ENCODE results near the gene IL21R. TPM values are rescaled to one million over a fixed set of nuclear protein-coding genes. Genes with fewer than 3 reads are reported as not detected.
"Not testable (repeated sequence)": the region's sequence is repeated elsewhere in the genome, so short reads cannot be mapped to it uniquely, and the experiment has no call there.

The IL21R gene
- total and polyA plus RNA-seq, 5 experiments from 2014 or later = 26.5 to 47.1 (median 29.4) TPM

DNA sequence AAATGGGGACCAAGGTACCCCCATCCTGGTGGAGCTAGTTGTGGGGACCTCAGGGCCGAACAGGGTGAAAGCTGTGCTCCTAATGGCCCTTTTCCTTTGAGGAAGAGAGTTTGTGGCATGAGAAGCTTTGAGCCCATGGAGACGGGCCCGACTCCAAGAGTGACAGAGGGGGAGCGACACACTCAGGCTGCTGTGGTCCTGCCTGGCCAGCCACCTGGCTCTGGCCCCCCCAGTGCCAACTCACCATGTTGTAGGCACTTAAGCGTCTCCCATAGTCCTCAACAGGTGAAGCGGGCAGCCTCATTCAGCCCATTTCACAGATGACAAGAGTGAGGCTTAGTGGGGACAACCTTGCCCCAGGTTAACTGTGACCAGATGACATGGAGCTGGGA lies 1.6 kb downstream of the IL21R start:
- Mint-ChIP-seq H3K4me3 (peak overlapping the region; percentile 97 to 99 (median 98)), H3K27ac (peak overlapping the region; percentile 92 to 100 (median 99)), H3K36me3 (peaks cover 5 to 9% (median 5%) of the 10 kb centered on the region in 3 donors), H3K9me3 (no peaks in the 10 kb centered on the region), H3K27me3 (no peaks in the 10 kb centered on the region), H3K4me1 (peaks cover 41 to 97% (median 89%) of the 10 kb centered on the region in 4 donors)
- POLR2A ChIA-PET = interaction anchor here (0.5 to 9.3 kb wide), 11 partner anchors 14 to 230 kb away, joined by 4 to 167 read pairs (median 23); no protein-coding TSS in a partner anchor
- DNase-seq = no peak
- no peak for ATAC-seq

DNA sequence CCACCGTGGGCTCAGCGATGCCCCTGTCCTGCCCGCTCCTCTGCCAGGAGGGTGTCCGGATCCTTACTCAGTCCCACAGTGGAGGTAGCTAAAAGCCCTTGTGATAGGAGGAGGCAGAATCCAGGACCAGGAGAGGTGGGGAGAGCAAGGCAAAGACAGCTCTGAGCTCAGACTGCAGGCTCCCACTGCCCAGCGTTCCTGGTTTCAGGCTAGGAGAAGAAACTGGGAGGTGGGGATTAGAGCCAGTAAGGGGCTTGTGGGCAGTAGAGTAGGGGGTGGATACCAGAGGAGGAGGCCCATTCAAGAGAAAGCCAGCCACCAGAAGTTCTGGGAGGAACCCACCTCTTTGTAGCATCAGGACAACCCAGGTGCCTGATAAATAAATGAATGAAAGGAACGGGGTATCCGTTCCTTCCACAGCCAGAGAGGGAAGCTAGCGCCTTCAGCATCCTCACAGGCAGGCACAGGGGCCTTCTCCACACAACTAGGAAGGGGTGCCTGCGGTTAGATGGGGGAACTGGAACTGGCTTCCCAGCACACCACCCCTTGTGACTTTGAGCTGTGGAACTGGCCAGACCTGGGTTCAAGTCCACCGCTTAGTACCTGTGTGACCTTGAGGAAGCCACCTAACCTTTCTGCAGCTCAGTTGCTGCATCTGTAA lies 2.3 kb downstream of the IL21R start:
- DNase-seq = peak in 1 of 10 donors; percentile 10
- no peaks in the 10 kb centered on the region for H3K9me3 Mint-ChIP-seq
- H3K27me3 Mint-ChIP-seq = no peaks in the 10 kb centered on the region
- POLR2A ChIA-PET = interaction anchor here (0.5 to 9.3 kb wide), 11 partner anchors 14 to 231 kb away, joined by 3 to 167 read pairs (median 23); no protein-coding TSS in a partner anchor
- peak overlapping the region; percentile 97 to 99 (median 98) for H3K4me3 Mint-ChIP-seq
- peak overlapping the region; percentile 92 to 100 (median 99) for H3K27ac Mint-ChIP-seq
- H3K36me3 Mint-ChIP-seq = peaks cover 6 to 9% (median 8%) of the 10 kb centered on the region in 3 donors
- peaks cover 42 to 96% (median 90%) of the 10 kb centered on the region in 4 donors for H3K4me1 Mint-ChIP-seq
- no peak for ATAC-seq

DNA sequence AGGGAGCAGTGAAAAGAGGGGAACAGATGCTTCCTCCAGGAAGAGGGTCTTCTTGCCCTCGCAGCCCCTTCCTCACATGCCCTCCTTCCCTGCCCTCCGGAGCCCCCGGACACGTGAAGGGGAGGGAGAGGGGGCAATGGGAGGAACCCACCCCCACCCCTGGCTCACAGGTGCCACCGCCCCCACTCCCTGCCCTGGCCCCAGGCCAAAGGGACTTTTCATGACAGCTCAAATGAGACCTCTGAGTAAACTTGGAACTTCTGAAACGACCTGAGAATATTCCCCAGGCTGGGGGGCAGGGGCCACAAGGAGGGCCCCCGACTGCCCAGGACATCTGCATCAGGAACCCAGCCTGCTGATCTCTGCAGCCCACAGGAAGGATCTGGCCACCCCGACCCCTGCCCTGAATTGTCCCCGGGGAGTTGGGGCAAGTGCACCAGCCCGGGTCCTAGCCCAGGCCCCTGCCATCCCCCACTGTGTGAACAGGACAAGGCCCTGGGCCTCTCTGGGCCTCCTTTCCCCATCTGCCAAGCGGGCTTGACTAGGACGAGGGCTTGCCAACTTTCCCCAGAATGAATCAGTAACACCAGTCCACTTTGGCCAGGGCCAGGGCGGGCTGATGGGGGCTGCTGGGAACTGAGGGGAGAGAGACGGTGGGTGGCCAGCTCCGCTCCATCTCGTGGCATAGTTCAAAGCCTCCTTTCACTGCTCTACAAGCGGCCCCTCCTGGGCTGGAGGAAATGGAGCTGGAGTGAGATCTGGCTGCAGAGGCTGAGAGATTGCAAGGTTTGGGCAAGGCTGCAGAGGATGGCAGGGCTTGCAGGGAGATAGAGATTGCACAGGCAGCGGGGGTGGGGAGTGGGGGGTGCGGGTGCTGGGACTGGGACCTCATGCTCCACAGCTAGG lies 3.8 kb downstream of the IL21R start:
- Mint-ChIP-seq H3K36me3 (peaks cover 9 to 20% (median 18%) of the 10 kb centered on the region in 3 donors), H3K27me3 (no peaks in the 10 kb centered on the region), H3K27ac (peak overlapping the region; percentile 87 to 100 (median 94)), H3K4me3 (peak overlapping the region; percentile 76 to 99 (median 98)), H3K4me1 (peaks cover 45 to 97% (median 88%) of the 10 kb centered on the region in 4 donors), H3K9me3 (no peaks in the 10 kb centered on the region)
- ATAC-seq = no peak
- peak in 7 of 10 donors; percentile 22 to 62 (median 37) for DNase-seq
- POLR2A ChIA-PET = interaction anchor here (0.7 to 9.3 kb wide), 12 partner anchors 8 to 1077 kb away, joined by 3 to 167 read pairs (median 15); no protein-coding TSS in a partner anchor

GRCh38 chr16:27406511-27407128 lies 4.6 kb downstream of the IL21R start:
- H3K4me3 Mint-ChIP-seq = peak overlapping the region; percentile 76 to 99 (median 93)
- DNase-seq = peak in 3 of 10 donors; percentile 25 to 33 (median 29)
- H3K27me3 Mint-ChIP-seq = no peaks in the 10 kb centered on the region
- POLR2A ChIA-PET = interaction anchor here (0.7 to 9.3 kb wide), 13 partner anchors 9 to 237 kb away, joined by 3 to 167 read pairs (median 6); no protein-coding TSS in a partner anchor
- no peak for ATAC-seq
- peaks cover 45 to 94% (median 84%) of the 10 kb centered on the region in 4 donors for H3K4me1 Mint-ChIP-seq
- H3K27ac Mint-ChIP-seq = peak overlapping the region; percentile 87 to 100 (median 94)
- H3K9me3 Mint-ChIP-seq = peaks cover 0 to 2% (median 0%) of the 10 kb centered on the region in 9 donors
- H3K36me3 Mint-ChIP-seq = peaks cover 9 to 28% (median 22%) of the 10 kb centered on the region in 3 donors

GRCh38 chr16:27407133-27407532 lies 5.2 kb downstream of the IL21R start:
- H3K4me1 Mint-ChIP-seq = peaks cover 47 to 94% (median 84%) of the 10 kb centered on the region in 4 donors
- no peaks in the 10 kb centered on the region for H3K27me3 Mint-ChIP-seq
- peaks cover 14 to 33% (median 28%) of the 10 kb centered on the region in 3 donors for H3K36me3 Mint-ChIP-seq
- peak overlapping the region; percentile 76 to 99 (median 93) for H3K4me3 Mint-ChIP-seq
- DNase-seq (peak in 4 of 10 donors; percentile 36 to 64 (median 58)), ATAC-seq (peak; percentile 39 to 50)
- POLR2A ChIA-PET = interaction anchor here (0.7 to 9.3 kb wide), 14 partner anchors 9 to 238 kb away, joined by 3 to 167 read pairs (median 6); no protein-coding TSS in a partner anchor
- peaks cover 0 to 7% (median 0%) of the 10 kb centered on the region in 9 donors for H3K9me3 Mint-ChIP-seq
- peak overlapping the region; percentile 87 to 100 (median 94) for H3K27ac Mint-ChIP-seq

DNA sequence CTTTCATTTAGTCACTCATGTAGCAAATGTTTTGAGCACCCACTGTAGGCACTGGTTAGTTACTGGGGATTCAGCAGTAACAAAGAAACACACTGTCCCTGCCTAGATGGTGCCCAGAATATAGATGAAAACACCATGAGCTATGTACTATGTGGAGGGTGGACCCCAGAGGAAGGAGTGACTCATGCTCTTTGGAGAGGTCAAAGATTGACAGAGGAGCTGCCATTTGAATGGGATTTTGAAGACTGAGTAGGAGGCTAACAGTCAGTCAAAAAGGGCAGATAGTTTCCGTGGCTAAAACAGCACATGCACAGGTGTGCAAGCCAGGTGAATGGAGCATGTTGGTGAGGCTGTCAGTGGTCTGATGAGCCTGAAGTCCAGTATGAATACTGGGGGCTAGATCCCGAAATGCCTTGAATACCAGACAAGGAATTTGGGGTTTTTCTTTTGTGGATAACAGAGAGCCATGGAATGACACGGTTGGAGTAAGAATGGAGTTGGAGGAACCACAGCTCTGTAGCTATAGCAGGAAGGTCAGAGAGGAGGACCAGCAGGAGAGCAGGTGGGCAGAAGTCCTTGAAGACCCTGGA lies 6.1 kb downstream of the IL21R start:
- H3K4me3 Mint-ChIP-seq = peak overlapping the region; percentile 35 to 99 (median 78)
- ATAC-seq = peak; percentile 55 to 63
- peaks cover 0 to 13% (median 3%) of the 10 kb centered on the region in 9 donors for H3K9me3 Mint-ChIP-seq
- H3K27ac Mint-ChIP-seq = peak overlapping the region; percentile 87 to 100 (median 94)
- H3K4me1 Mint-ChIP-seq = peaks cover 41 to 94% (median 82%) of the 10 kb centered on the region in 4 donors
- peaks cover 14 to 39% (median 37%) of the 10 kb centered on the region in 3 donors for H3K36me3 Mint-ChIP-seq
- POLR2A ChIA-PET = interaction anchor here (1.2 to 9.3 kb wide), 9 partner anchors 14 to 205 kb away, joined by 3 to 167 read pairs (median 11); partner anchors contain the start of gene KDM8
- peak in 3 of 10 donors; percentile 19 to 33 (median 26) for DNase-seq
- H3K27me3 Mint-ChIP-seq = no peaks in the 10 kb centered on the region

- peak overlapping the region in 9 of 10 donors; percentile 22 to 99 (median 81) for H3K4me3 Mint-ChIP-seq
- H3K27me3 Mint-ChIP-seq = no peaks in the 10 kb centered on the region
- ATAC-seq = no peak
- peaks cover 44 to 94% (median 82%) of the 10 kb centered on the region in 4 donors for H3K4me1 Mint-ChIP-seq
- peaks cover 12 to 43% (median 40%) of the 10 kb centered on the region in 3 donors for H3K36me3 Mint-ChIP-seq
- peak overlapping the region; percentile 87 to 100 (median 94) for H3K27ac Mint-ChIP-seq
- POLR2A ChIA-PET = interaction anchor here (1.4 to 9.3 kb wide), 5 partner anchors 20 to 205 kb away, joined by 5 to 167 read pairs (median 35); partner anchors contain the start of gene KDM8
- H3K9me3 Mint-ChIP-seq = peaks cover 0 to 14% (median 3%) of the 10 kb centered on the region in 9 donors
- no peak for DNase-seq
Observed at GRCh38 chr16:27408602-27409031, 6.6 kb downstream of the IL21R start.

DNA sequence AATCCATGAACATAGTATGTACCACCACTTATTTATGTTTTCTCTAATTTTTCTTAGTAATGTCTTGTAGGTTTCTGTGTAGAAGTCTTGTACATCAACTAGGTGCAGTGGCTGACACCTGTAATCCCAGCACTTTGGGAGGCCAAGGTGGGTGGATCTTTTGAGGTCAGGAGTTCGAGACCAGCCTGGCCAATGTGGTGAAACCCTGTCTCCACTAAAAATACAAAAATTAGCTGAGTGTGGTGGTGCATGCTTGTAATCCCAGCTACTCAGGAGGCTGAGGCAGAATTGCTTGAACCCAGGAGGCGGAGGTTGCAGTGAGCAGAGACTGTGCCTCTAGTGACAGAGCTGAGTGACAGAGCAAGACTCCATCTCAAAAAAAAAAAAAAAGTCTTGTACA lies 8.0 kb downstream of the IL21R start:
- Mint-ChIP-seq H3K27ac (peak overlapping the region in 9 of 10 donors; percentile 31 to 95 (median 64)), H3K9me3 (peaks cover 0 to 14% (median 3%) of the 10 kb centered on the region in 9 donors), H3K4me1 (peaks cover 38 to 90% (median 79%) of the 10 kb centered on the region in 4 donors), H3K36me3 (peaks cover 12 to 45% (median 43%) of the 10 kb centered on the region in 3 donors), H3K4me3 (peak overlapping the region in 3 of 10 donors; percentile 4 to 27 (median 12))
- POLR2A ChIA-PET = interaction anchor here (0.7 to 0.9 kb wide), 4 partner anchors 8 to 122 kb away, joined by 3 to 4 read pairs (median 4); no protein-coding TSS in a partner anchor
- not testable (repeated sequence) for H3K27me3 Mint-ChIP-seq, DNase-seq, ATAC-seq

DNA sequence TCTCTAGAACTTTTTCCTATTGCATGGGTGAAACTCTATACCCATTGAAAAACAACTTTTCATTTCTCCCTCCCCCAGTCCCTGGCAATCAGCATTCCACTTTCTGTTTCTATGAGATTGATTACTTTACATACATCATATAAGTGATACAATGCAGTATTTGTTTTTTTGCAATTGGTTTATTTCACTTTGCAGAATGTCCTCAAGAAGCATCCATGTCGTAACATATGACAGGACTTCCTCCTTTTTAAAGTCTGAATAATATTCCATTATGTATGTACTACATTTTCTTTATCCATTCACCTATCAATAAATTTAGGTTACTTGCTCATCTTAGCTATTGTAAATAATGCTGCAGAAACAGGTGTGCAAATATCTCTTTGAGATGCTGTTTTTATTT lies 8.8 kb downstream of the IL21R start:
- POLR2A ChIA-PET = interaction anchor here (0.7 to 0.9 kb wide), 4 partner anchors 8 to 123 kb away, joined by 3 to 4 read pairs (median 4); no protein-coding TSS in a partner anchor
- peaks cover 12 to 51% (median 43%) of the 10 kb centered on the region in 3 donors for H3K36me3 Mint-ChIP-seq
- peak overlapping the region in 9 of 10 donors; percentile 22 to 95 (median 53) for H3K27ac Mint-ChIP-seq
- peak overlapping the region in 4 of 10 donors; percentile 19 to 38 (median 28) for H3K4me3 Mint-ChIP-seq
- peaks cover 0 to 14% (median 3%) of the 10 kb centered on the region in 9 donors for H3K9me3 Mint-ChIP-seq
- H3K27me3 Mint-ChIP-seq = no peaks in the 10 kb centered on the region
- peaks cover 40 to 92% (median 81%) of the 10 kb centered on the region in 4 donors for H3K4me1 Mint-ChIP-seq
- ATAC-seq (no peak), DNase-seq (no peak)

- no peak for DNase-seq
- no peak for ATAC-seq
- peaks cover 18 to 67% (median 44%) of the 10 kb centered on the region in 3 donors for H3K36me3 Mint-ChIP-seq
- no peaks in the 10 kb centered on the region for H3K27me3 Mint-ChIP-seq
- POLR2A ChIA-PET = no interaction called here
- peak overlapping the region in 4 of 10 donors; percentile 14 to 95 (median 50) for H3K27ac Mint-ChIP-seq
- peak overlapping the region in 5 of 10 donors; percentile 3 to 24 (median 10) for H3K4me3 Mint-ChIP-seq
- peaks cover 0 to 14% (median 3%) of the 10 kb centered on the region in 9 donors for H3K9me3 Mint-ChIP-seq
- H3K4me1 Mint-ChIP-seq = peaks cover 26 to 75% (median 64%) of the 10 kb centered on the region in 4 donors
Observed at GRCh38 chr16:27413956-27414355, 12.0 kb downstream of the IL21R start.

Data from naive thymus-derived CD8-positive, alpha-beta T cell (primary cell).